Globus pallidus (tissue), 1 donor: ENCODE measurements around the gene BMS1.
"Not testable (repeated sequence)": the region's sequence is repeated elsewhere in the genome, so short reads cannot be mapped to it uniquely, and the experiment has no call there.

Experiments used
- DNase-seq: peaks from one replicate; pipeline ENCODE4 v3.0.0-alpha.2; 2015; ENCODE audit warnings: low spot score

The BMS1 gene, protein sequence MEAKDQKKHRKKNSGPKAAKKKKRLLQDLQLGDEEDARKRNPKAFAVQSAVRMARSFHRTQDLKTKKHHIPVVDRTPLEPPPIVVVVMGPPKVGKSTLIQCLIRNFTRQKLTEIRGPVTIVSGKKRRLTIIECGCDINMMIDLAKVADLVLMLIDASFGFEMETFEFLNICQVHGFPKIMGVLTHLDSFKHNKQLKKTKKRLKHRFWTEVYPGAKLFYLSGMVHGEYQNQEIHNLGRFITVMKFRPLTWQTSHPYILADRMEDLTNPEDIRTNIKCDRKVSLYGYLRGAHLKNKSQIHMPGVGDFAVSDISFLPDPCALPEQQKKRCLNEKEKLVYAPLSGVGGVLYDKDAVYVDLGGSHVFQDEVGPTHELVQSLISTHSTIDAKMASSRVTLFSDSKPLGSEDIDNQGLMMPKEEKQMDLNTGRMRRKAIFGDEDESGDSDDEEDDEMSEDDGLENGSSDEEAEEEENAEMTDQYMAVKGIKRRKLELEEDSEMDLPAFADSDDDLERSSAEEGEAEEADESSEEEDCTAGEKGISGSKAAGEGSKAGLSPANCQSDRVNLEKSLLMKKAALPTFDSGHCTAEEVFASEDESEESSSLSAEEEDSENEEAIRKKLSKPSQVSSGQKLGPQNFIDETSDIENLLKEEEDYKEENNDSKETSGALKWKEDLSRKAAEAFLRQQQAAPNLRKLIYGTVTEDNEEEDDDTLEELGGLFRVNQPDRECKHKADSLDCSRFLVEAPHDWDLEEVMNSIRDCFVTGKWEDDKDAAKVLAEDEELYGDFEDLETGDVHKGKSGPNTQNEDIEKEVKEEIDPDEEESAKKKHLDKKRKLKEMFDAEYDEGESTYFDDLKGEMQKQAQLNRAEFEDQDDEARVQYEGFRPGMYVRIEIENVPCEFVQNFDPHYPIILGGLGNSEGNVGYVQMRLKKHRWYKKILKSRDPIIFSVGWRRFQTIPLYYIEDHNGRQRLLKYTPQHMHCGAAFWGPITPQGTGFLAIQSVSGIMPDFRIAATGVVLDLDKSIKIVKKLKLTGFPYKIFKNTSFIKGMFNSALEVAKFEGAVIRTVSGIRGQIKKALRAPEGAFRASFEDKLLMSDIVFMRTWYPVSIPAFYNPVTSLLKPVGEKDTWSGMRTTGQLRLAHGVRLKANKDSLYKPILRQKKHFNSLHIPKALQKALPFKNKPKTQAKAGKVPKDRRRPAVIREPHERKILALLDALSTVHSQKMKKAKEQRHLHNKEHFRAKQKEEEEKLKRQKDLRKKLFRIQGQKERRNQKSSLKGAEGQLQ

DNA sequence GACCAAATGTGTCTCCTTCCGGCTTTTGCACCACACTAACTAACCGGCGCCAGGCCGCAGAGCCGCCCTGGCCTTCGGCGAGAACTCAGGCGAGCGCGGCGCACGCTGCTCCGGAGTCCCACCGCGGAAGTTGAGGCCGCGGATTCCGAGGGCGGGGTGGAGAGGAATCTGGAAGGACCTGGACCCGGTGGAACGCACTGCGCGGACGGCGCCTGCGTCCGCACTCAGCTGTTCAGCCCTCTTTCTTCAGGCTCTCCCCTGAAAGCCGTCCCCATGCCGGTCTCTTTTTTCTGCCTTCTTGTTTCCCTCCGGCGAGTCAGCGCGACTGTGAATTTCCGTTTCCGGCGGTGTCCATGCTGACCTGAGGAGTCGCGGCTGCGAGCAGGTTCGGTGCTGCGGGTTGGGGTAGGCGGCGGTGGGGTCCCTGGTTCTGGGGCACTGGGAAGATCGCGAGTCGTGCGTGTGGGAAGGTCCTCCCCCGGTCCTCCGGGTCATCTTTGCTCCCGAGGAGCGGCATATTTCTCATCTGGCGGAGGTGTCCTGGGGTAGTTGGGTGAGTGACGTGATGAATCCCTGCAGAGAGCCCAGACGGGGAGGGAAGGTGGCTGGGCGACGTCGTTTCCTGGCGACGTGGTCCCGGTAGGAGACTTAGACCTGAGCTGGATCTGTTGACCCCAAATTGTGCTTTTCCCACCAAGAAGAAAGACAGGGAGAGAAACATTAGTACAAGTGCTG is at the start of gene BMS1:
Gene BMS1 (plus strand): TSS at position 350 of the 735 bp plus-strand sequence. CDS start 1,600 bp downstream, outside the sequence.
- peak; percentile 89 for DNase-seq

DNA sequence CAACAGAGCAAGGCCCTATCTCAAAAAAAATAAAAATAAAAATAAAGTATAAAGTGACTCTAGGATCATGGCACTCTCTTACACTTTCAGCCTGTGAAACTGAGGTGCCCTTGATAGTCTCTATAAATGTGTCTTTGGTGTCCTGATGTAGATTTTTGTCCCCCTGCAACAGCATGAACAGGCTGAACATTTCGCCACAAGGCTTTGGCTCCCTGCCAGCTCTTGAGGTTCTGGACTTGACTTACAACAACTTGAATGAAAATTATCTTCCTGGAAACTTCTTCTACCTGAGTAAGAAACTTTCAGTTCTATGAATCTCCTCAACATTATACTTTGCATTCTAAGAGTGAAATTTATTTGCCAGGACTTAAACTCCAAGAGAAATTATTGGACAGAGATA is 48.1 kb upstream of the BMS1 start:
- DNase-seq: no peak

DNA sequence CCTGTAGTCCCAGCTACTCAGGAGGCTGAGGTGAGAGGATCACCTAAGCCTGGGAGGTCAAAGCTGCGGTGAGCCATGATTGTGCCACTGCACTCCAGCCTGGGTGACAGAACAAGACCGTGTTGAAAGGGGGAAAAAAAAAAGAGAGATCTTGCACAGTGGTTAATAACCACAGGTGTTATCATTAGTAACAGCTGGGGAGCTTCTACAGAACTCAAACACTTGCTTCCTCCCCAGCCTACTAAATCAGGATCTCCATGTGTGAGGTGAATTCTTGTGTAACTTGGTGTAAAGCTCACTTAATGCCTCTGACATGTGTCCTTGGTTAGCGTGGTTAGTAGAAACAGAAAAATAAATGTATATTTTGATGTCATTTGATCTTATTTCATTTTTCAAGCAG is 43.9 kb upstream of the BMS1 start:
- no peak for DNase-seq

DNA sequence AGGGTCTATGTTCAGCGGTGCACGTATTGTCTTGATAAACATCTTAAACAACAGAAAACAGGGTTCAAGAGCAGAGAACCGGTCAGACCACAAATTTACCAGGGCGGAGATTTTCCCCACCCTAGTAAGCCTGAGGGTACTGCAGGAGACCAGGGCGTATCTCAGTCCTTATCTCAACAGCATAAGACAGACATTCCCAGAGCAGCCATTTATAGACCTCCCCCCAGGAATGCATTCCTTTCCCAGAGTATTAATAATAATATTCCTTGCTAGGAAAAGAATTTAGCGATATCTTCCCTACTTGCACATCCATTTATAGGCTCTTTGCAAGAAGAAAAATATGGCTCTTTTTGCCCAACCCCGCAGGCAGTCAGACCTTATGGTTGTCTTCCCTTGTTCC is 41.1 kb upstream of the BMS1 start:
- DNase-seq: not testable (repeated sequence)

DNA sequence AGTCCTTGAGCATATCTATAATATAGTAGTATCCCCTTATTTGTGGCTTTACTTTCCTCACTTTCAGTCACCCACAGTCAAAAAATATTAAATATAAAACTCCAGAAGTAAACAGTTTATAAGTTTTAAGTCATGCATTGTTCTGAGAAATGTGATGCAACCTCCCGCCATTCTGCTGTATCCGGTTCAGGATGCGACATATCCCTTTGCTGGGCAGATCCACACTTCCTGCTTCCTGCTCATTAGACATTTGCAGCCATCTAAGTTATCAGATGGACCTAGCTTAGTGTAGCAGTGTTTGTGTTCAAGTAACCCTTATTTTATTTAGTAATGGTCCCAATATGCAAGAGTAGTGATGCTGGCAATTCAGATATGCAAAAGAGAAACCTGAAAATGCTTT is 38.9 kb upstream of the BMS1 start:
- no peak for DNase-seq

DNA sequence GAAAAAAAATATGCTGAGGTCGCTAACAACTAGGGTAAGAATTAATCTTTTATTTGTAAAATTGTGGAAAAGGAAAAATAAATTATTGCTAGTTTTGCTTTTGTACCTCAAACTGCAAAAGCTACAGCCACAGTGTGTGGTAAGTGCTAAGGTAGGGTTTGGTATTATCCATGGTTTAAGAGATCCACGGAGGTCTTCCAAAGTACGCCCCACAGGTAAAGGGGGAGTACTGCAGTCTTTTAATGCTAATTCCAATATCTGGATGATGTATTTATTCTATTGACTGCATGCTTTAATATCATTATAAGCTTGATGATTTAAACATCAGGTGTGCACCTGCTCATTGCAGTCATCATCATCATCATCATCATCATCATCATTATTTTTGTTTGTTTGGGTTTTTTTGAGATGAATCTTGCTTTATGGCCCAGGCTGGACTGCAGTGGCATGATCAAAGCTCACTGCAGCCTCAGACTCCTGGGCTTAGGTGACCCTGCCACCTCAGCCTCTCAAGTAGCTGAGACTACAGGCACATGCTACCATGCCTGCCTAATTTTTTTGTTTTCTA is 38.4 kb upstream of the BMS1 start:
- DNase-seq: no peak

DNA sequence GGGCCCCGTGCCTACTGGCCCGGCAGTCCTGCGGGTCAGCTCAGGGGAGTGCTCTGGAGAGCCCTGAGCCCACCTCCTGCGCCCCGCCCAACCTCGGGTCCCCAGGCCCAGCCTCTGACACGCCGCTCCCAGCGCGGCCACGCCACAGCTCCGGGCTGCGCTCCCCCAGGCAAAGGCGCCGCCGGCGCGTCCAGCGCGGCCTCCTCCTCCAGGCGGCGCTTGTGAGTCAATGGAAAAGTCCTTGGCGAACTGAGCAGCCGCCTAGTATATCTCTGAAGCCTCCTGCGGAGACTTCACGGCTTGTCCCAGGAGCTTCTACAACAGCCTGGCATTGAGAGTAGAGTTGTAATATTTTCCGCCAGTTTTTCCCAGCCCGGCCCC is 29.5 kb upstream of the BMS1 start:
- peak; percentile 26 for DNase-seq

DNA sequence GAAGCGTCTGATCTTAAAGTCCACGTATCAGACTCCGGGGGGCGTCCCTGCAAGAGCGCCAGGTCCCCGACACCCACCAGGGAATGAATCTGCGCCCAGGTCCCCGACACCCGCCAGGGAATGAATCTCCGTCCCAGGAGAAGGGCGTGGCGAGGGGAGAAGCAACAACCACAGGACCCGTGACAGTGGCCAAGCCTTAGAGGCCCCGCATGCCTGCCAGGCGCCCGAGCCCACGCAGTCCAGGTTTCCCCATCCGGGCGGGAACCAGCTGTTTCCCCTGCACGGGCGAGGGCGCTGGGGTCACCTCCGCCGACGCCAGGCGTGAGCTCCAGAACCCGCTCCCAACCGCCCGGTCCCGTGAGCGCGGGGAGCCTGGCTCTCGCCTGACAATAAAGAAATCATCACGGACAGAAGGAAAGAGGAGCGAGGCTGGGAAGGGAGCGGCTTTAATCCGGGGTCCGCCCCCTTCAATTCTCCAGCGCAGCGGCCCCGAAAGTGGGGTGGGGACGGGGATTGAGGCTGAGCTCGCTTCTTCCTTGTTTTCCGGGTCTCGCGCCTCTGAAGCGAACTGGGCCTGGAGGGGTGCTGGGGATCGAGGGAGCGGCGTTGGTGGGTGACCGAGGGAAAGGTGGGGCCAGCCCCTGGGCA is 29.0 kb upstream of the BMS1 start:
- no peak for DNase-seq

DNA sequence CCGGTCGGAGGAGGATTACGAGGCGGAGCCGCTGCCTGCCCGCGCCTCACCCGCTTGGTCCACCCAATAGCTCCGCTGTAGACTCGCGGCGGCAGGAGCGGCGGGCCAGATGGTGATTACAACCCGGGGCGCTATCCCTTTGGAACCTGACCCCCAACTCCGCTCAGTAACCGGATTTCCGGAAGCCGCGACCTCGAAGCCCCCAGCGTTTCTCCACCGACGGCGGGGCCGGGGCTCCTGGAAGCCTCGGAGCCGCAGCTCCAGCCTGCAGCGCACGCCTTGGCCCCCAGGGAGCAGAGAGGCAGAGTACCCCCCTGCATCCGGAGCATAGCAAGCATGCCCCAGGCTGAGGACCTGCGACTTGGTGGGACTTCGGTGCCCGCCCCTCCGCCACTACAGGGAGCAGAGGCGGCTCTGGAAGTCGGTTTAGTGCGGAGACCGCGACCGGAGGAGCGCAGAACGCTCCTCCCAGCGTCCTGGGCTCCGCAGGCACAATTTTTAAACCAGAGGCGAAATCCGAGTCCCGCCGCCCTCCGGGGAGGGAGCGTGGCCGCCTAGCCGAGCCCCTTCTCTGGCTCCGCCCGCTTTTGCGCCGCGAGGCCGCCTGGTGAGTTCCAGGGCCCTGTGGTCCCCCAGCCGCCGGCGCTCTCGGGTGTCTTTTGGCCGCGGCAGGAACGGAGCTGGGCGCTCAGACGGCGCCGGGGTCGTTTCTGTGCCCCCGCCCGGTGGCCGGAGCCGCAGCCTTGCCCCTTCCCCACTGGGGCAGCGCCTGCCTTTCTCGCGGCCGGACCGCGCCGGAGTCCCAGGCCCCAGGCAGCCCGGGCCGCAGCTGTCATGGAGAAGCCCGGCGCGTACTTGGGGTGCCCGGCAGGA is 28.2 kb upstream of the BMS1 start:
- no peak for DNase-seq

DNA sequence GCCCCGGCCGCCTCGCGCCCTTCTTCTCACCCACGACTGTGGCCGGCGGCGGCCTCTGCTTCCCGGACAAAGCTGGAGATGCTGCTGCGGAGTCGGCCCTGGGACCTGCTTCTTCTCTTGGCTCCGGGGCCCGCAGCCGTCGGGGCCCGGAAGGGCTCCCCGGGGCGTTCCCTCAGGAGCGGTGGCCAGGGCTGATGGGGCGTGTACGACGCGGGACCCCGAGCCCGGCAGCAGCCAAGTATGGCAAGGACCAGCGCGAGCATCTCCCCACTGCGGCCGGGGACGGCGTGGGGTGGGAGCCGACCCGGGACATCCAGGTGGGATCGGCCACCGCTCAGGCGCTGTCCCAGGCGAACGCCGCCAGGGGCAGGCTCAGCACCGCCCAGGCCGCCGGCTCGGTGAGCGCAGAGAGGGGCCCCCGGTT is 27.6 kb upstream of the BMS1 start:
- DNase-seq: no peak

DNA sequence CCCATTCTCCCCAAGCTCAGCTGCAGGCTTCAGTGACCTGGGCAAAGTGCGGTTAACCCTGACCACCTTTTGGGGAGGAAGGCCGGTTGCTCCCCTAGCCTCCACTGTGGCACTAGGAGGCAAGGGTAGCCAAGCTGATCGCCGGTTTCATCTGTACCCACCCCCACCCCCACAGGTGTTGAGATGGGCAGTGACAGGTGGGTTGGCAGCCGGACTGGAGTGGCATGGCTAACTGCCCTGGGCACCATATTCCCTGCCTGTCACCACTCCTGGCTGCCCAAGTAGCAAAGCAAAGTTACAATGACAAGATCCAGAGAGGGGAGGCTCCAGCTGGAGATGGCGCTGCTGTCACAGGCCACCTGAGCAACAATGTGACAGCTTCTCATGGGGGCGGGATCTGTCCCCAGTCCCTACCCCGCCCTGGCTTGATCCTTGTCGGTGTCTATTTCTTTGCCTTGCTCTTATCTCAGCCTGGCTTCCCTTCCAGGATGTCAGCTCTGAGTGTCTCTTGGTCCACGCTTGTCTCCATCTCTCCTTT is 27.0 kb upstream of the BMS1 start:
- DNase-seq: no peak

DNA sequence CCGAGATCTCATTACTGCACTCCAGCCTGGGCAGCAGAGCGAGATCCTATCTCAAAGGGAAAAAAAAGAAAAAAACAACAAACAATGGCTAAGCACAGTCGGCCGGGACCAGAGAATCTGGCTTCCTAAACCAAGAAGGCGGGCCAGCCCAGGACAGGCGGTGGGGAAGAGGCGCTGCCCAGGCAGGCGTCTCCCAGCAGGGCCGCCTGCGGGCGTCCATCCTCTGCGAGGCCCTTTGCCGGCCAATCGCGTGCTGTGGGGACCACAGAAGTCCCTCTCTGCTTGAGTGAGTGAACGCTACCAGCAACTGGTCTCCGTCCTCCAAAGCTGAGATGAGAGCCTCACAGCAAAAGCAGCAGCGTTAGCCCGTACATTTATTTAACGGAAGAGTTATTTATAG is 14.7 kb upstream of the BMS1 start:
- no peak for DNase-seq

DNA sequence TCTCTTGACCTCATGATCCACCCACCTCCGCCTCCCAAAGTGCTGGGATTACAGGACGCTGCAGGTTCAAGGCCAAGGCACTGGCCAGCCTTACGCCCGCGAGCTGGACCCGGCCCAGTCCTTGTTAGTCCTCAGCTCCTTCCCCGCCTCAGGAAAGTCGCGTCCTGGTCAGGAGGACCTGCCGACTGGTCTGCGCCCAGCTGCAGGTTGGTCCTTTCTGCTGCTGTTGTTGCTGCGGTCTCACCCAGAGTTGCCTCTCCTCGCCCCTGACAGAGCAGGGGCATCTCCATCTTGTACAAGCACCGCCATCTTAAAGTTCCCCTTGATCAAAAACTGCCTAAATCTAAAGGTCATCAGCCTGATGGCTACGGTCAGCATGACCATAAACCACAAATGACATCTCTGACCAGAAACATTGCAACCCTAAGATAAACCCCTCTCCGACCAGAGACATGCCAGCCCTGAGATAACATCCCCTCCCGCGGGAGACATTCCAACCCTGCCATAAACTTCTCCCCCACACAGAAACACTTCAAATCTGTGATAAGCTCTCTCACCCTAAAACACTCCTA is 13.9 kb upstream of the BMS1 start:
- DNase-seq: no peak

DNA sequence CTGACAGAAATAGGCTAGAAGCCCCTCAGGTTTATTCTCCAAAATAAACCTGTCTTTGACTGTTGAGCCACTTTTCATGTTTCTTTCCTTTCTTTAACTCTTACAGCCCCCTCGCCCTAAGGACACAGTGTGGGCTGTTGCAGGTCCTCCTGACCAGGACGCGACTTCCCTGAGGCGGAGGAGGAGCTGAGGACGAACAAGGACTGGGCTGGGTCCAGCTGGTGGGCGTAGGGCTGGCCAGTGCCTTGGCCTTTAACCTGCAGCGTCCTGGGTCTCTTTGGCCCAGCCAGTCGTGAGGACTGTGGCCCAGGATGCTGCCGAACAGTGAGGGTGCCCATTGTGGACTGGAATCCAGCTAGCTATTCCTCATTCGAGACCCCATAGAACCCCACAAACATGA is 13.4 kb upstream of the BMS1 start:
- no peak for DNase-seq

DNA sequence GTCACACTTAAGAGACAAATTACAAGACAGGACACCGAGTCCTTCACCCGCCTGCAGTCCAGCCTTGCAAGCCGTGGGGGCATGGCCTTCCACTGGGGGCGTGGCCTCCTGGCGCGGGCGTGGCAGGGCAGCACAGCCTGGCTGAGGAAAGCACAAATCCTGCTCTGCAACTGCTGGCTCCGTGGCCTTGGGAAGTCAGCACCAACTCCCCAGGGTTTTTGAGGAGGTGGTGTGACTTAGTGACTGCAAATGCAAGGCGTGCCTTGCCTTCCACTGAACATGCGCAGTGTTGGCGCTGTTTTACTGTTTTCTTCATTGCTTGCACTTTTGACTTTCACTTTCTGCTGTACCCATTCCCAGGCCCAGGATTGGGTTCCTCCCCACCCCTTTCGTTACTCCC is 12.9 kb upstream of the BMS1 start:
- no peak for DNase-seq

DNA sequence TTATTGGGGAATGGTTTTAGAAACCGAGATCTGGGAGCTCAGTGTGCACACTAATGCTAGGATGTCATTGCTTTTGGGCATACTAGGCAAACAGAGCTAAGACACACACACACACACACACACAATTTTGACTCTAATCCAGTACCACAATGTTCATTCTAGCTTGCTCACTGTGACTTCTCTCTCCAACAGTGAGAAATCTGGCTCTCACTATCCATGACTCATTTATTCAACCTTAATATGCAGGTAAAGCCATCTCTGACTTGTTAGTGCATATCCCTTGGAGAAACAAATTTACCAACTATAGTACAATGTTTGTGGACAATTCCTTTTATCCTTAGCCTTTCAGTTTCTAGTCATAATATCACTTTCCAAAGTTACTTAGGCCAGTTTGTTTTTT is 5.9 kb upstream of the BMS1 start:
- no peak for DNase-seq

DNA sequence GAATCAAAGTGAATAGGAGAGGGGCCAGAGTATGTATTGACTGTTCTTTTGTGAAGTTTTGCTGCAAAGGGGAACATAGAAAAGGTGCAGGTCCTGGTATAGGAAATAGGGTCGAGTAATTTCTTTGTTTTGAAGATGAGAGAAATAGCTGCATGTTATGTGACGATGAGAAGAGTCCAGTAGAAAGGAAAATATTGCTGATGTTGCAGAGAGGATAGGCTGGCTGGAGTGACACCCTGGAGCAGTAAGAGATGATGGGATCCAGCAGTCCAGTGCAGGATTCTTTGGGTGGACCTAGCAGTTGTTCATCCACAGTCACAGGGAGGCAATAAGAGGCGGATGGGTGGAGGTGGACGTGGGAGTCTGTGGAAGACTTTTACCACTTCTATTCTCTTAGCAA is 2.1 kb upstream of the BMS1 start:
- DNase-seq: no peak

DNA sequence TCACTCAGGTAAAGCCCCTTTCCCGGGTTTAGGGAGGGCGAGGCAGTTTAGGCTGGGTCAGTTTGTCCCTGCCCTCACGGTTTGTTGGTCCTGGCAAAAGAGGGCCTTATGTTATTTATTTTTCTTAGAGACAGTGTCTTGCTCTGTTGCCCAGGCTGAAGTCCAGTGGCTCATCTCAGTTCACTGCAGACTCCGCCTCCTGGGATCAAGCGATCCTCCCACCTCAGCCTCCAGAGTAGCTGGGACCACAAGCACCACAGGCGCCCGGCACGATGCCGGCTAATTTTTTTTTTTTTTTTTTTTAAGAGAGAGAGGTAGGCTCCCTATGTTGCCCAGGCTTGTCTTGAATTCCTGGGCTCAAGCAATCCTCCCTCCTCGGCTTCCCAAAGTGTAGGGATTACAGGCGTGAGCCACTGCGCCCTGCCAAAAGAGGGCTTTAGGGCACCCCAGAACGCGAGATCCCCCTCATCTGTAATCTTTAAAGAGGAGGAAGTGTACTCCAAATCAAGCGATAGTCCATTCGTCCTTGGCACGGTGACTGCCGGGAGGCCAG is 626 bp upstream of the BMS1 start:
- no peak for DNase-seq

DNA sequence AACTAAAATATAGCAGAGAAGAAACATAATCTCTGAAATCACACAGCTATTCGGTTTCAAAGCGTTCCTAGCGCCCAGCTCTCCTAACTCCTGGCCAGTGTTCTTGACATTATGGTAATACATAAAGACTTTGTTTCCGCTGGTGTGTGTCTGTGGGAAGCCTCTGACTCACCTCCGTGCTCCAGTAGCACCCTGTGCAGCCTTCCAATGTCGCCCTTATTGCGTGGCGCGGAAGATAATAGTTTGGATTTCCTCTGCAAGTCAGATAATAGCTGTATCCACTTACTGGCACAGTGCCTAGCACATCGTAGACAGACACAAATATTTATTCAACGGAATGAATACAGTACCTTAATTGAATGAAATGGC is 570 bp downstream of the BMS1 start:
- DNase-seq: no peak
